HepG2 (cell line): Measurements from ENCODE around the gene DHRS1. TPM values are rescaled to one million over a fixed set of nuclear protein-coding genes. Genes with fewer than 3 reads are reported as not detected.

Experiments
- AHR ChIP-seq: IDR thresholded peaks from 2 replicates; pipeline ENCODE4 v1.6.1; 2018; ENCODE audit warnings: missing genetic modification reagents, missing compliant biosample characterization
- EP300 ChIP-seq, 3 experiments: sonication (generic) in 1 of 3; formaldehyde crosslinking in 1 of 3; IDR thresholded peaks; 2 replicates each; pipeline versions ENCODE4 v1.5.1 to v1.6.1; 2011 to 2020; ENCODE audit warnings: low read depth in 2 of 3, low read length in 2 of 3, borderline replicate concordance in 1 of 3, improper control_type of control experiment in 1 of 3, mild to moderate bottlenecking in 1 of 3, missing genetic modification reagents in 1 of 3, moderate library complexity in 1 of 3
- GLI4 ChIP-seq: sonication (generic); formaldehyde crosslinking; IDR thresholded peaks from 2 replicates; pipeline ENCODE4 v1.5.1; 2020; ENCODE audit warnings: missing genetic modification reagents, mild to moderate bottlenecking, moderate library complexity, borderline replicate concordance
- GZF1 ChIP-seq: sonication (generic); formaldehyde crosslinking; IDR thresholded peaks from 2 replicates; pipeline ENCODE4 v1.5.1; 2020; ENCODE audit warnings: mild to moderate bottlenecking, missing genetic modification reagents
- NFE2L1 ChIP-seq: sonication (generic); formaldehyde crosslinking; IDR thresholded peaks from 2 replicates; pipeline ENCODE4 v1.4.0; 2020; ENCODE audit warnings: missing genetic modification reagents, mild to moderate bottlenecking, borderline replicate concordance
- NONO ChIP-seq, 2 experiments: fragments of 450-650 bp in 1 of 2; sonication (generic) in 1 of 2; formaldehyde crosslinking in 1 of 2; IDR thresholded peaks in 1 of 2; conservative IDR thresholded peaks in 1 of 2; 2 replicates each; pipeline versions ENCODE4 v1.6.1 to v1.8.0; 2017 to 2022; ENCODE audit warnings: mild to moderate bottlenecking in 1 of 2, missing genetic modification reagents in 1 of 2, moderate library complexity in 1 of 2
- NR2F6 ChIP-seq, 2 experiments: IDR thresholded peaks; 2 replicates each; pipeline ENCODE4 v1.6.1; 2016; ENCODE audit warnings: antibody characterized with exemption in 1 of 2, mild to moderate bottlenecking in 1 of 2
- TCF12 ChIP-seq, 2 experiments: fragments of 450-650 bp in 1 of 2; sonication (generic) in 1 of 2; formaldehyde crosslinking in 1 of 2; IDR thresholded peaks; 2 replicates each; pipeline versions ENCODE4 v1.6.1 to v1.8.0; 2017 to 2022; ENCODE audit warnings: antibody characterized with exemption in 1 of 2, mild to moderate bottlenecking in 1 of 2, missing genetic modification reagents in 1 of 2, moderate library complexity in 1 of 2
- ZBTB42 ChIP-seq: sonication (generic); formaldehyde crosslinking; IDR thresholded peaks from 2 replicates; pipeline ENCODE4 v1.5.0; 2020; ENCODE audit warnings: mild to moderate bottlenecking, missing genetic modification reagents
- ZBTB7B ChIP-seq: sonication (generic); formaldehyde crosslinking; IDR thresholded peaks from 2 replicates; pipeline ENCODE4 v1.4.0; 2020; ENCODE audit warnings: missing genetic modification reagents
- ZNF160 ChIP-seq: sonication (generic); formaldehyde crosslinking; IDR thresholded peaks from 2 replicates; pipeline ENCODE4 v1.8.0; 2022; ENCODE audit warnings: mild to moderate bottlenecking, inconsistent platforms, missing genetic modification reagents
- ZNF333 ChIP-seq: sonication (generic); formaldehyde crosslinking; IDR thresholded peaks from 2 replicates; pipeline ENCODE4 v1.4.0; 2020; ENCODE audit warnings: mild to moderate bottlenecking, missing genetic modification reagents, borderline replicate concordance
- ZNF407 ChIP-seq: sonication (generic); formaldehyde crosslinking; IDR thresholded peaks from one replicate; pipeline ENCODE4 v1.5.1; 2020; ENCODE audit warnings: mild to moderate bottlenecking, missing genetic modification reagents; ENCODE audit errors: not compliant biosample characterization
- ZNF709 ChIP-seq: sonication (generic); formaldehyde crosslinking; IDR thresholded peaks from 2 replicates; pipeline ENCODE4 v1.5.0; 2020; ENCODE audit warnings: mild to moderate bottlenecking, missing genetic modification reagents
- polyA plus RNA-seq, 8 experiments: library from polyadenylated mRNA; depleted of rRNA in 3 of 8; stranded (reverse) in 7 of 8; unstranded in 1 of 8; fragments of >200 nt; fragmentation: Illumina TruSeq in 4 of 8; extraction: Trizol in 4 of 8; gene quantifications; 2 replicates each; pipeline versions ENCODE4 v1.2.1 to v1.2.3, GENCODE V29; 2011 to 2016; ENCODE audit warnings: low read depth in 4 of 8, missing spikeins in 1 of 8, mixed read lengths in 1 of 8; ENCODE audit not compliant: insufficient read depth in 1 of 8
- total RNA-seq, 5 experiments: library from RNA; depleted of rRNA; stranded (reverse); fragments of >200 nt; fragmentation: Illumina TruSeq; extraction: Trizol; gene quantifications; 2 replicates each; pipeline ENCODE4 v1.2.3, GENCODE V29; 2016; ENCODE audit warnings: low read depth in 1 of 5
- TF ChIP-seq, protein P1 (sequence below): sonication (generic); formaldehyde crosslinking; IDR thresholded peaks from 2 replicates; pipeline ENCODE4 v1.4.0; 2020; ENCODE audit warnings: mild to moderate bottlenecking, missing genetic modification reagents
- TF ChIP-seq, protein P2 (sequence below): sonication (generic); formaldehyde crosslinking; IDR thresholded peaks from 2 replicates; pipeline ENCODE4 v1.4.0; 2020; ENCODE audit warnings: missing genetic modification reagents, low read depth, mild to moderate bottlenecking, borderline replicate concordance

Gene DHRS1
- total and polyA plus RNA-seq, 2 of the 13 experiments (the other 11 are each of a cell fraction or from before 2014, with no cell fraction given) = 49.8 to 60.8 TPM

GRCh38 chr14:24260026-24260779, 39.4 kb downstream of the DHRS1 start (continued):
- TF ChIP-seq ZNF407 (CRISPR knock-in tag) (peak; percentile 32), ZBTB42 (CRISPR knock-in tag) (0 out of 2 replicates have a peak, but pooled peaks have one; percentile 44), ZNF333 (CRISPR knock-in tag) (0 out of 2 replicates have a peak, but pooled peaks have one; percentile 65), ZNF709 (CRISPR knock-in tag) (no peak), ZNF160 (peak; percentile 54; the same call in 1 of the 2 replicates), EP300 (IDR thresholded peaks at IDR 0.05; ENCODE audit: low read depth in 2 of 2, low read length in 2 of 2) (no peak), EP300 (CRISPR knock-in tag; IDR thresholded peaks at IDR 0.05; ENCODE audit: borderline replicate concordance) (peak; percentile 8; the same call in 1 of the 2 replicates), NONO (IDR thresholded peaks at IDR 0.05) (no peak), NONO (CRISPR knock-in tag; conservative IDR thresholded peaks at IDR 0.05) (peak; percentile 28; the same call in 1 of the 2 replicates), GLI4 (CRISPR knock-in tag) (no peak), ZBTB7B (CRISPR knock-in tag) (0 out of 2 replicates have a peak, but pooled peaks have one; percentile 19), AHR (CRISPR knock-in tag) (0 out of 2 replicates have a peak, but pooled peaks have one; percentile 30), NFE2L1 (CRISPR knock-in tag) (no peak), TCF12 (IDR thresholded peaks at IDR 0.05) (no peak), TCF12 (CRISPR knock-in tag; IDR thresholded peaks at IDR 0.05) (0 out of 2 replicates have a peak, but pooled peaks have one; percentile 30), NR2F6 (IDR thresholded peaks at IDR 0.05) (no peak; the same call in 1 of the 2 replicates), NR2F6 (CRISPR knock-in tag; IDR thresholded peaks at IDR 0.05) (peak; percentile 56; the same call in 1 of the 2 replicates), GZF1 (CRISPR knock-in tag) (no peak)
- TF ChIP-seq, protein P1, sequence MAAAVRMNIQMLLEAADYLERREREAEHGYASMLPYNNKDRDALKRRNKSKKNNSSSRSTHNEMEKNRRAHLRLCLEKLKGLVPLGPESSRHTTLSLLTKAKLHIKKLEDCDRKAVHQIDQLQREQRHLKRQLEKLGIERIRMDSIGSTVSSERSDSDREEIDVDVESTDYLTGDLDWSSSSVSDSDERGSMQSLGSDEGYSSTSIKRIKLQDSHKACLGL = 0 out of 2 replicates have a peak, but pooled peaks have one; percentile 38
- TF ChIP-seq, protein P2, sequence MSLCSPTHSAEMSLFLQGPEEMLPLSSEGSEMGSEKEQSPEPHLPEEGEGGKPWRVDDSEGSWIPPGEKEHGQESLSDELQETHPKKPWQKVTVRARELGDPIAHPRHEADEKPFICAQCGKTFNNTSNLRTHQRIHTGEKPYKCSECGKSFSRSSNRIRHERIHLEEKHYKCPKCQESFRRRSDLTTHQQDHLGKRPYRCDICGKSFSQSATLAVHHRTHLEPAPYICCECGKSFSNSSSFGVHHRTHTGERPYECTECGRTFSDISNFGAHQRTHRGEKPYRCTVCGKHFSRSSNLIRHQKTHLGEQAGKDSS (CRISPR knock-in tag) = 0 out of 2 replicates have a peak, but pooled peaks have one; percentile 32
